DMS153 (cell line): Measurements from ENCODE around the gene EMC9.
A peak's percentile ranks its signal among the peaks of the same experiment; 100 is the strongest.

Experiments used
- DNase-seq: peaks from one replicate; lab custom pipeline; 2025; lab: John Stamatoyannopoulos, UW

The EMC9 gene

DNA sequence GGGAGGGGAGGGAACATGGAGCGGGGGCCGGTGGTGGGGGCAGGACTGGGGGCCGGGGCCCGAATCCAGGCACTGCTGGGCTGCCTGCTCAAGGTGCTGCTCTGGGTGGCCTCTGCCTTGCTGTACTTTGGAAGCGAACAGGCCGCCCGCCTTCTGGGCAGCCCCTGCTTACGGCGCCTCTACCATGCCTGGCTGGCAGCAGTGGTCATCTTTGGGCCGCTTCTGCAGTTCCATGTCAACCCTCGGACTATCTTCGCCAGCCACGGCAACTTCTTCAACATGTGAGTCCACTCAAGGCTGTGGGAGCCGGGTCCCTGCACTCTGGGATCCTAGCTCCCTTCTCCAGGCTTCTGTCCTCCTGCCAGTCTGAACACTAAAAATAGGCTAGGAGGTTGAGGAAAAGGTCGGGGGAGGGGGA lies 9.8 kb downstream of the EMC9 start:
- DNase-seq = no peak

- no peak for DNase-seq
Measured at GRCh38 chr14:24130717-24131548, 10.5 kb downstream of the EMC9 start.

- DNase-seq = no peak
Measured at GRCh38 chr14:24130380-24130716, 11.0 kb downstream of the EMC9 start, which contains the start of gene FITM1. TSS of gene FITM1 (plus strand) at chr14:24130659. CDS start at chr14:24131564, 905 bp downstream.

DNA sequence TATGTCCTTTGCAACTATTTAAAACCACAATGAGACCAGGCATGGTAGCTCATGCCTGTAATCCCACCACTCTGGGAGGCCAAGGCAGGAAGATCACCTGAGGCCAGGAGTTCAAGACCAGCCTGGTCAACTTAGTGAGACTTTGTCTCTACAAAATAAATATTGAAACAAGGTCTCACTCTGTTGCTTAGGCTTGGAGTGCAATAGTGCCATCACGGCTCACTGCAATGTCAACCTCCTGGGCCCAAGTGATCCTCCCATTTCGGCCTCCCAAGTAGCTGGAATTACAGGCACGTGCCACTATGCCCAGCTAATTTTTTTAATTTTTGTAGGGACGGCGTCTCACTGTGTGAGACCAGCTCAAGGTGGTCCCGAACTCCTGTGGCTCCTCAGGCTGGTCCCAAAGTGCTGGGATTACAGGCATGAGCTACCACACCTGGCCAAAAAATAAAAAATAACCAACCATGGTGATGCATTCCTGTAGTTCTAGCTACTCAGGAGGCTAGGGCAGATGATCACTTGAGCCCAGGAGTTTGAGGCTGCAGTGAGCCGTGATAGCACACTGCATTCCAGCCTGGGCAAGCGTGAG lies 11.9 kb downstream of the EMC9 start:
- DNase-seq = no peak

- DNase-seq = no peak
Measured at GRCh38 chr14:24127673-24128072, 13.7 kb downstream of the EMC9 start.

GRCh38 chr14:24126939-24127338 lies 14.5 kb downstream of the EMC9 start:
- DNase-seq = no peak

DNA sequence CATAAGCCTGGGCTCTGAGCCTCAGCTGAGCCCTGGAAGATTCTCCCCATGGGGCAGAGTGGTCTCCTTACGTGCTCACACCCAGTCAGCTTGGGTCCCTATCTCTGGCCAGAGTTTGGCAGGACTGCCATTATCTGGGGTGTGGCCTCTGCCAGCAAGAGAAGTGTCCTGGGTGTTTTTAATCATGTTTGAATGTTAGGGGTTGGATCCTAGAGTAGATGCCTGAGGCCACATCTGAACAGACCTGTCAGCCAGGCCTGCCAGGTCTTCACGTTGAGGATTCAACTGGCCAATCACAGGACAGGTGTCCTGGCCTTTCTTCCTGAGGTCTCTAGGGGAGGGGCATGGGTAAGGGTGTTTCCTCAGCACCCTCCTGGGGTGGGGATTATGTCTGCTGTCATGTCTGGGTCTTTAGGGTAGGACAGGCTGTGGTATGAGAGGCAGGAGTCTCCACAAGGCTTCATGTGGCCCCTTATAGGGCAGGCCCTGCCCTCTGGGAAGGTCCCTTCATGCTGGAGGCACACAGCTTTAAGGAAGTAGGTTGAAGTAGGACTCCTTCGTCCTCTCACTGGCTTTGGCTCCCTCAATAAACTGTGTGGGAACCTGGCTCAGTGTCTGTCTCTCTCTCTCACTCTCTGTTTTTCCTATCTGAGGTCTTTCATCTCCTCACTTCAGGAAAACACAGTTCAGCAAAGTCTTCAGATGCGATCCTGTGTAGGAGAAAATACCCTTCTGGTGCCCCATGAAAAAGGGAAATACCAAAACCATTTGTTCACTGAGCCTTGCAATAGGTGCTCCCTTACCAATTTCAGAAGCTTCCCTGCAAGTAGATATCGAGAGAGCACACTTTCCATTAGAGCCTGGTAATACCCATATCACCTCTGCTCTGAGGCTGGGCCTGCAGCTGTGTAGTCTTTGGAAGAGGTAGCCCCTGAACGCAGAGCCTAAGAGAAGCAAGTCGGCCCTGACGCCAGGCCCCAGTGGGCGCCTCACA lies 17.7 kb downstream of the EMC9 start:
- no peak for DNase-seq

GRCh38 chr14:24122898-24123297 lies 18.5 kb downstream of the EMC9 start:
- DNase-seq = no peak

- DNase-seq = no peak
Measured at GRCh38 chr14:24122416-24122815, 19.0 kb downstream of the EMC9 start.

DNA sequence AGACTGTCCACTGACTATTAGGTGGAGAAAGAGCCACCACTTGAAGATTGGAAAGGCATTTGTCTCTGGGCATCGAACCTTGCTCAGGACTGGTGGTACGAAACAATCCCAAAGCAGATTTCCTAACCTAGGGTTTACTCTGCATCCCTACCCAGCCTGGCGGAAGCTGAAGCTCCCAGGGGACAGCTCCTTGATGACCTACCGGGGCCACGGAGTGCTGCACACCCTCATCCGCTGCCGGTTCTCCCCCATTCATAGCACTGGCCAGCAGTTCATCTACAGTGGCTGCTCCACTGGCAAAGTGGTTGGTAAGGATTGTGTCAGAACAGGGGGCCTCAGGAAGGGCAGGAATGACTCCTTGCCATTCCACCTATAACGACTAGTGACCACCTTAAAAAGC lies 20.2 kb downstream of the EMC9 start:
- no peak for DNase-seq

DNA sequence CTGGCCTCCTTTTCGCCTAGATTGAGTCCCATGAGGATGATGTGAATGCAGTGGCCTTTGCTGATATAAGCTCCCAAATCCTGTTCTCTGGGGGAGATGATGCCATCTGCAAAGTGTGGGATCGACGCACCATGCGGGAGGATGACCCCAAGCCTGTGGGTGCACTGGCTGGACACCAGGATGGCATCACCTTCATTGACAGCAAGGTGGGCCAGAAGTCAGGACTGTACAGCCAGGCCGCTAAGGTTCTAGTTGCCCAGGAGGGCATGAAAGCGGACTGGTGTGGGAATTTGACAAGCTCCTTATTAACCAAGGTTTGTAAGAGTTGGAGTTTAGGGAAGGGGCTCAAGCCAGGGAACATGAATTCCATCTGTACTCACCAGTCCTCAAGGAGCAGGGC lies 21.7 kb downstream of the EMC9 start:
- no peak for DNase-seq

DNA sequence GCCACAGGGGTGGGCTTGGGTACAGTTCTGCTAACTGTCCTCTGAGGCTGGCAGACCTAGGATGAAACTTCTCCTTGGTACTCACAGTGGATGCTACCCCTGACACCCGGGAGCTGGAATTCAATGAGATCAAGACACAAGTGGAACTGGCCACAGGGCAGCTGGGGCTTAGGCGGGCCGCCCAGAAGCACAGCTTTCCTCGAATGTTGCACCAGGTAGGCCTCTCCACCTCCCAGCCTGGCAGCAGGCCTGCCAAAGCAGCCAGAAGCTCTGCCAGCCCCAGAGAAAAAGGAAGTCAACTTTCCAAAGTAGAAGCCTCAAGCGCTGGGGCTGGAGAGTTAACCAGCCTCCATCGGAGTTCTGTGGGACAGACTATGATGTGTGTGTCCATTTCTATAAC lies 24.2 kb downstream of the EMC9 start:
- DNase-seq = no peak

DNA sequence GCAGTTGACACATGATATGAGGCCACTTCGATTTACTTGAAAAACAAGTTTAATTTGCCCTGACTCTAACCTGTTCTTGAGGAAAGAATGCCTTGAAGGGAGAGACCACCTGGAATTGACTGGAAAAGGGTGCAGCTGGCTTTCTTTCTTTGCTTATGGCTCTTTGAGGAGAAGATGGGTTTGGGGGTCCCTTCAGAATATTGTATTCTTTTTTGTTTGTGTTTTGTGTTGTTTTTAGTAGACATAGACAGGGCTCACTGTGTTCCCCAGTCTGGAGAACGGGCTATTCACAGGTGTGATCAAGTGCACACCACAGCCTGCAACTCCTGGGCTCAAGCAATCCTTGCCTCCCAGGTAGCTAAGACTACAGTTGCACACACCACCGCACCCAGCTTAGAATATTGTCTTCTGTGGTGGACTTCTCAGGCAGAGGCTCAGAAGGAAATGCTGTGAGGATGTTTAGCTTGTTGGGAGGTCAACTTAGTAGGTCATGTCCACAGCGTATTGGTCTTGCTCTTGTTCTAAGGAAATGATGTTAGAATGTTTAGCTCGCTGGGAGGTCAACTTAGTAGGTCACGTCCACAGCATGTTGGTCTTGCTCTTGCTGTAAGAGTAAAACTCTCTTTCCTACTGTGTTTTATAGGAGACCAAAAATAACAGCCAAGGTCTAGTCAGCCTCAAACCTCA lies 25.1 kb downstream of the EMC9 start:
- DNase-seq = no peak

- no peak for DNase-seq
Measured at GRCh38 chr14:24115422-24116127, 25.8 kb downstream of the EMC9 start.

DNA sequence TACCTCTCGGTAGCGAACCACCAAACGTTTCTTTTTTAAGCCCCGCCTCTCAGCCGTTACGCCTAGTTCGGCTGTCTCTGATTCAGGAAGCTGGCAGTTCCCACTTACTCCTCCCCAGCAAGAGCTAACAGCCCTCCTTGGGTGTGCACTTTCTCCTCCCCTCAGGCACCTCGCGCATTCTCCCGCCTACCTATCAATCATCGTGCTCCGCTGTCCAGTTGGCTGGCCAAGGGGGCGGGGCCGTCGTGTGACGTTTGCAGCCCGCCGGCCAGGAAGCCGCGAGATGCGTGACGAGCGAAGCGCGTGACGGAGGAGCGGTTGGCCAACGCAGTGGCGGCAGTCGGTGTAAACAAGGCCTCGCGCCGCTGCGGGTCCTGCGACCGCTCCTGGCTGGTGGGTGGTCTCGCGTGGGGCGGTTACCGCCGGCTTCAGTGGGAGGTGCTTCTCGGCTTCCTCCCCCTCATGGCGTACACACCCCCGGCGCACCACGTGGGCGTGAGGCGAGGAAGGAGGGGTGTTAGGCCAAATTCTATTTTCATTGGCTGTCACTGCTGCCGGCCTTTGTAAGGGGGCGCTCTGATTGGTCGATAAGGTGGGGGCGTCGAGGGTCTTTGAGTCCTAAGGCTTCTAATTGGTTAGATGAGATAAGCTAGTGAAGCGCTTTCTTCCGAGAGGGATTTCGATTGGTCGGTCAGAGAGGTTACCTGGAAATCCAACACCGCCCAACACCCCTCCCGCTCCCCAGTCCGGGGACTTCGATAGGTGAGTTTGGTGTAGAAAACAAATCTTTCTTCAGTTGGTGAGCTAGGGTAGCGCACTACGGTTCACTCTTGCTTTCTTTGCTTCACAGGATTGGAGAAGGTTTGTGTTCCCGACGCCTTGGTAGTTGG lies 26.6 kb downstream of the EMC9 start, which contains the start of the genes DCAF11 and NRL:
TSS of gene DCAF11 (plus strand) at position 246 of the 890 bp plus-strand sequence. CDS start 818 bp downstream, outside the sequence.
TSS of gene NRL (minus strand) at position 418 of the 890 bp plus-strand sequence. CDS start 32,101 bp downstream, outside the sequence.
- peak; percentile 100 for DNase-seq

- DNase-seq = peak; percentile 79
Measured at GRCh38 chr14:24113801-24114531, 27.4 kb downstream of the EMC9 start.

- no peak for DNase-seq
Measured at GRCh38 chr14:24113379-24113800, 28.0 kb downstream of the EMC9 start.

- DNase-seq = no peak
Measured at GRCh38 chr14:24110523-24110922, 30.9 kb downstream of the EMC9 start.

DNA sequence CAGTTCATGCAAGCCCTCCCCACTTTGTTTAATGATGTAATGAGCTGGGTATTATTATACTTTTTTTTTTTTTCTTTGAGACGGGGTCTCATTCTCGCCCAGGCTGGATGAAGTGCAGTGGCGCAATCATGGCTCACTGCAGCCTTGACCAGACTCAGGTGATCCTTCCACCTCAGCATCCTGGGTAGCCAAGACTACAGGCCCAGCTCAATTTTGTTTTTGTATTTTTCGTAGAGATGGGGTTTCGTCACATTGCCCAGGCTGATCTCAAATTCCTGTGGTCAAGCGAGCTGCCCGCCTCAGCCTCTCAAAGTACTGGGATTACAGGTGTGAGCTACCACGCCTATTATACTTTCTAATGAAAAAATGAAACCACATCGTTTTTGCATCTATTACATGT lies 31.3 kb downstream of the EMC9 start:
- DNase-seq = no peak
